ENCODE results near the gene MYZAP. TPM values are rescaled to one million over a fixed set of nuclear protein-coding genes. Genes with fewer than 3 reads are reported as not detected.

Gene MYZAP
- total RNA-seq, 2 donors from 2014 or later = 0.22 to 0.33 TPM

DNA sequence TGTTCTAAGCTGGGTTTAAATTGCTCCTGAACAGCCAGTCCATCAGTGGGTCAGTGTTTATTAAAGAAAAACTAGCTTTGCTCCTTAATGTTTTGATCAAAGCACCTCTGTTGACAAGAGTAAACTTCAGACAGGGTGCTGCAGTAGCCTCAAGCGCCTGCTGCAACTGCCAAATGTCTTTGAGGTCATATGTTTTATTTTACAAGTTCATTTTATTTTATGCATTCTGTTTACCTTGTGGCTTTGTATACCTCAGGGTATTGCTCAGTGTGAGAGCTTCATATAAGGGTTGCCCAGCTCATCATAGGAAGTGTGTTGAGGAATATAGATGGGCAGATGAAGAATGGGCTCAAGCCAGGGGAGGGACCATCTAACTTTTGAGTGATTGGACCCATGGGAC is 8.5 kb downstream of the MYZAP start:
- Mint-ChIP-seq H3K27ac (no peak overlapping the region), H3K9me3 (no peaks in the 10 kb centered on the region), H3K4me3 (no peak overlapping the region), H3K27me3 (ENCODE audit: insufficient read depth) (peaks cover 6% of the 10 kb centered on the region), H3K4me1 (no peaks in the 10 kb centered on the region), H3K36me3 (ENCODE audit: low read depth) (no peaks in the 10 kb centered on the region)
- no peaks in the 10 kb centered on the region for H3K36me3 ChIP-seq (ENCODE audit: control insufficient read depth, insufficient read depth, low read length)
- no peak for DNase-seq
- H3K27ac ChIP-seq (ENCODE audit: low read depth, low read length) = no peak overlapping the region
- H3K9ac ChIP-seq (ENCODE audit: extremely low read depth, low read length, poor library complexity, severe bottlenecking) = no peak overlapping the region
- 93% methylated on average over 1 of the region's 1 CpG; no CpG with 5 or more reads in 1 of the 2 experiments for WGBS, 2 experiments (ENCODE audit: insufficient coverage in 1 of 2, insufficient read length in 1 of 2)
- H3K9me3 ChIP-seq (ENCODE audit: control insufficient read depth, low read length) = no peaks in the 10 kb centered on the region
- no peak overlapping the region for H3K4me3 ChIP-seq (ENCODE audit: low read length)
- TF ChIP-seq, protein P1, sequence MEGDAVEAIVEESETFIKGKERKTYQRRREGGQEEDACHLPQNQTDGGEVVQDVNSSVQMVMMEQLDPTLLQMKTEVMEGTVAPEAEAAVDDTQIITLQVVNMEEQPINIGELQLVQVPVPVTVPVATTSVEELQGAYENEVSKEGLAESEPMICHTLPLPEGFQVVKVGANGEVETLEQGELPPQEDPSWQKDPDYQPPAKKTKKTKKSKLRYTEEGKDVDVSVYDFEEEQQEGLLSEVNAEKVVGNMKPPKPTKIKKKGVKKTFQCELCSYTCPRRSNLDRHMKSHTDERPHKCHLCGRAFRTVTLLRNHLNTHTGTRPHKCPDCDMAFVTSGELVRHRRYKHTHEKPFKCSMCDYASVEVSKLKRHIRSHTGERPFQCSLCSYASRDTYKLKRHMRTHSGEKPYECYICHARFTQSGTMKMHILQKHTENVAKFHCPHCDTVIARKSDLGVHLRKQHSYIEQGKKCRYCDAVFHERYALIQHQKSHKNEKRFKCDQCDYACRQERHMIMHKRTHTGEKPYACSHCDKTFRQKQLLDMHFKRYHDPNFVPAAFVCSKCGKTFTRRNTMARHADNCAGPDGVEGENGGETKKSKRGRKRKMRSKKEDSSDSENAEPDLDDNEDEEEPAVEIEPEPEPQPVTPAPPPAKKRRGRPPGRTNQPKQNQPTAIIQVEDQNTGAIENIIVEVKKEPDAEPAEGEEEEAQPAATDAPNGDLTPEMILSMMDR (conservative IDR thresholded peaks at IDR 0.05) = no peak
- no peaks in the 10 kb centered on the region for H3K4me1 ChIP-seq (ENCODE audit: control insufficient read depth, insufficient read depth, low read length)
- no peaks in the 10 kb centered on the region for H3K27me3 ChIP-seq (ENCODE audit: control insufficient read depth, insufficient read depth, low read length, poor library complexity, severe bottlenecking)

DNA sequence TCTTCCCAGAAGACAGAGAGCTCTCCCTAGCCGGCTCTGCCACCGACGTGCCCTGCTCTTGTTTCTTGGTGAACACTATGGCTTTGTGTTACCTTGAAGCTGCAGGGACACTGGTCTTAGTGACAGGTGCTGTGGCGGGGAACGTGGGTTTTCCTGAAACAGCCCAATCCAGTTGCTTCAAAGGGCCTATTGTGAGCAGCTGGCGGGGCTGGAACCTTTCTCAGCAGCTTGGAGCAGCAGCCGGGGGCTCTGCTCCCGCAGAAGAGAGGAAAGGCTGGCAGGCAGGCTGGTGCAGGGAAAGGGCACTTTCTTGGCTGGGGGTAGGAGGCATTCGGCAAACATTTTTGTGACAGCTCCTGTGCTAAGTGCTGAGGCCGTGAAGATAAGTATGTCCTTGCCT is 12.8 kb downstream of the MYZAP start:
- no peak overlapping the region for H3K4me3 Mint-ChIP-seq
- TF ChIP-seq, protein P1 (conservative IDR thresholded peaks at IDR 0.05) = no peak
- Histone ChIP-seq H3K27ac (ENCODE audit: low read depth, low read length) (no peak overlapping the region), H3K36me3 (ENCODE audit: control insufficient read depth, insufficient read depth, low read length) (no peaks in the 10 kb centered on the region), H3K9me3 (ENCODE audit: control insufficient read depth, low read length) (no peaks in the 10 kb centered on the region), H3K4me1 (ENCODE audit: control insufficient read depth, insufficient read depth, low read length) (no peaks in the 10 kb centered on the region), H3K9ac (ENCODE audit: extremely low read depth, low read length, poor library complexity, severe bottlenecking) (no peak overlapping the region), H3K27me3 (ENCODE audit: control insufficient read depth, insufficient read depth, low read length, poor library complexity, severe bottlenecking) (no peaks in the 10 kb centered on the region), H3K4me3 (ENCODE audit: low read length) (no peak overlapping the region)
- peaks cover 2% of the 10 kb centered on the region for H3K27me3 Mint-ChIP-seq (ENCODE audit: insufficient read depth)
- no peak overlapping the region for H3K27ac Mint-ChIP-seq
- whole genome bisulfite sequencing, 2 experiments (ENCODE audit: insufficient coverage in 1 of 2, insufficient read length in 1 of 2) = 87 to 89% methylated on average over 6 to 10 of the region's 10 CpGs
- no peaks in the 10 kb centered on the region for H3K36me3 Mint-ChIP-seq (ENCODE audit: low read depth)
- no peak for DNase-seq
- no peaks in the 10 kb centered on the region for H3K4me1 Mint-ChIP-seq
- no peaks in the 10 kb centered on the region for H3K9me3 Mint-ChIP-seq

DNA sequence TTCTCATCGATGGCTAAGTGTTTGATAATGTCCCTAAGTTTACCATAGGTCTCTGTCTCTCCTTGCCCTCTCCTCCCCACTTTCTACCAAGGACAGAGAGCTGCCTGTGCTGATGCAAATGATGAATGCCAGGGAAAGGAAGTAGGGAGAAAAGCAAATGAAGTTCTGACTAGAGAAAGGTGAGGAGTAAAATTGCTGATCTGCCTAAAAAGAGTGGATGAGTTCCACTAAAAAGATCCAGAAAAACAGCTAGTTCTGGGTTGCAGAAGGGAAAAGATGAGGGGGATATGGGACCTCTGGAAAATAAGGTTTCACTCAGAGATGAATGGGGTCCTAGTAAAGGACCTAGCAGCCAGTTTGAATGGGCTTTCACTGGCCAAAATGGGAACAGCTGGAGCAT is 13.8 kb downstream of the MYZAP start:
- Histone ChIP-seq H3K27ac (ENCODE audit: low read depth, low read length) (no peak overlapping the region), H3K36me3 (ENCODE audit: control insufficient read depth, insufficient read depth, low read length) (no peaks in the 10 kb centered on the region), H3K4me1 (ENCODE audit: control insufficient read depth, insufficient read depth, low read length) (no peaks in the 10 kb centered on the region), H3K9ac (ENCODE audit: extremely low read depth, low read length, poor library complexity, severe bottlenecking) (no peak overlapping the region), H3K9me3 (ENCODE audit: control insufficient read depth, low read length) (no peaks in the 10 kb centered on the region), H3K27me3 (ENCODE audit: control insufficient read depth, insufficient read depth, low read length, poor library complexity, severe bottlenecking) (no peaks in the 10 kb centered on the region), H3K4me3 (ENCODE audit: low read length) (no peak overlapping the region)
- Mint-ChIP-seq H3K9me3 (no peaks in the 10 kb centered on the region), H3K36me3 (ENCODE audit: low read depth) (no peaks in the 10 kb centered on the region), H3K27me3 (ENCODE audit: insufficient read depth) (peaks cover 2% of the 10 kb centered on the region), H3K27ac (no peak overlapping the region), H3K4me1 (peaks cover 7% of the 10 kb centered on the region), H3K4me3 (no peak overlapping the region)
- 77 to 100% methylated on average over 1 of the region's 1 CpG for WGBS, 2 experiments (ENCODE audit: insufficient coverage in 1 of 2, insufficient read length in 1 of 2)
- TF ChIP-seq, protein P1 (conservative IDR thresholded peaks at IDR 0.05) = no peak
- DNase-seq = no peak

Data from endodermal cell (in vitro differentiated cells).